Stimulated activated CD8-positive, alpha-beta memory T cell treated with anti-CD3 and anti-CD28 coated beads, Interleukin-12 subunit alpha, Interleukin-12 subunit beta, amount 100 ng/mL, for 24 hours (primary cell): ENCODE data around the gene TRIM41.
A peak's percentile ranks its signal among the peaks of the same experiment; 100 is the strongest.
"Not testable (repeated sequence)": the region's sequence is repeated elsewhere in the genome, so short reads cannot be mapped to it uniquely, and the experiment has no call there.

Experiments
- DNase-seq: peaks from one replicate; pipeline ENCODE4 v3.0.0-alpha.2; 2020; ENCODE audit errors: extremely low read depth

TRIM41 gene

GRCh38 chr5:181255836-181256578, 32.9 kb downstream of the TRIM41 start:
- DNase-seq, result no peak

GRCh38 chr5:181258576-181258975, 35.5 kb downstream of the TRIM41 start:
- no peak for DNase-seq

GRCh38 chr5:181259283-181259682, 36.2 kb downstream of the TRIM41 start:
- DNase-seq, result no peak

GRCh38 chr5:181259974-181260719, 37.1 kb downstream of the TRIM41 start:
- DNase-seq, result no peak

GRCh38 chr5:181260720-181261319, 37.7 kb downstream of the TRIM41 start, which contains the start of gene TRIM52:
Gene TRIM52, minus strand, starts transcription at chr5:181261143. Its CDS starts 330 bp downstream, at chr5:181260813.
- DNase-seq, result peak; percentile 78

GRCh38 chr5:181261320-181262049, 38.4 kb downstream of the TRIM41 start:
- DNase-seq, result peak; percentile 47

GRCh38 chr5:181263633-181264032, 40.6 kb downstream of the TRIM41 start:
- DNase-seq, result no peak

- no peak for DNase-seq
Measured at GRCh38 chr5:181265092-181265671, 42.1 kb downstream of the TRIM41 start.

- not testable (repeated sequence) for DNase-seq
Measured at GRCh38 chr5:181267291-181267904, 44.3 kb downstream of the TRIM41 start.

- not testable (repeated sequence) for DNase-seq
Measured at GRCh38 chr5:181267907-181268306, 44.8 kb downstream of the TRIM41 start.

GRCh38 chr5:181271081-181271480, 48.0 kb downstream of the TRIM41 start:
- DNase-seq, result no peak

GRCh38 chr5:181273433-181273744, 50.3 kb downstream of the TRIM41 start:
- not testable (repeated sequence) for DNase-seq

GRCh38 chr5:181280251-181280762, 57.2 kb downstream of the TRIM41 start:
- no peak for DNase-seq

- DNase-seq, result no peak
Measured at GRCh38 chr5:181281077-181281983, 58.2 kb downstream of the TRIM41 start.

GRCh38 chr5:181281984-181282316, 58.9 kb downstream of the TRIM41 start:
- no peak for DNase-seq

- DNase-seq, result not testable (repeated sequence)
Measured at GRCh38 chr5:181282415-181282814, 59.3 kb downstream of the TRIM41 start.

- no peak for DNase-seq
Measured at GRCh38 chr5:181282874-181283273, 59.8 kb downstream of the TRIM41 start.

GRCh38 chr5:181283347-181283746, 60.3 kb downstream of the TRIM41 start:
- no peak for DNase-seq

GRCh38 chr5:181283841-181284755, 61.0 kb downstream of the TRIM41 start:
- DNase-seq, result not testable (repeated sequence)
